Epidermal melanocyte (primary cell): ENCODE results near the gene FASN.

Experiments used
- DNase-seq: peaks from one replicate; pipeline ENCODE4 v3.0.0; 2011; ENCODE audit warnings: low spot score; ENCODE audit not compliant: insufficient read length

Gene FASN

GRCh38 chr17:82088838-82089722 lies 9.0 kb downstream of the FASN start:
- DNase-seq, result no peak

DNA sequence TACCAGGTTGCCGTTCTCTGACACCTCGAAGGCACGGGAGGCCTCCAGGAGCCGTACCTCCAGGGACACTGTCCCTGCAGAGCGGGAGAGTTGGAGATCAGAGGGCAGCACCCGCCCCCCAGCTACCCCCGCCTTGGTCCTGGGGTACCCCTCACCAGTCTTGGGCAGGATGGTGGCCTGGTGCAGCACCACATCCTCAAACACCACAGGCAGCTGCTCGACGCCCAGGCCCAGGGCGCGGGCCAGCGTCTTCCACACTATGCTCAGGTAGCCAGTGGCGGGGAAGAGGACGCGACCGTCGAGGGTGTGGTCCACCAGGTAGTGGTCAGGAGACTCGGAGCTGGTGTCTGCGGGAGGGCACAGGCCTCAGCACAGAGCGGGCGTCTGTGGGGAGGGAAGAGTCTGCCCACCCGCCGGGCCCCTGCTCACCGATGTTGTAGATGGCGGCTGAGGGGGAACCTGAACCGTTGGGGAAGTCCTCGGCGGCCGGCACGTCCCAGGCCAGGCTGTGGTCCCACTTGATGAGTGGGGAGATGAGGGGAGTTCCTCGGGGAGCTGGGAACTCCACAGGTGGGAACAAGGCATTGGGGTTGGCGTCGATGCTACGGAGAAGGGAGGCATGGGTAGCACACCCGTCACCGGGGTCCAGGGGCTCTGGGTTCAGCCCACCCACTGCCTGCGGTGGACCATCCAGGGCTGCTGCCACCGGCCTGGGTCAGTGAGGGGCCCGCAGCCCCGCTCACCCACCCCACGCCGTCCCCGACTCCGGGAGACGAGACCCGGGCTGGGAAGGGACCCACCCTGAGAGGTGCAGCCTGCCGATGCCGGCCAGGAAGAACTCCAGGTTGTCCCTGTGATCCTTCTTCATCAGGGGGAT lies 9.8 kb downstream of the FASN start:
- no peak for DNase-seq

- no peak for DNase-seq
Measured at GRCh38 chr17:82086941-82087906, 10.8 kb downstream of the FASN start.

- no peak for DNase-seq
Measured at GRCh38 chr17:82085931-82086764, 11.9 kb downstream of the FASN start.

DNA sequence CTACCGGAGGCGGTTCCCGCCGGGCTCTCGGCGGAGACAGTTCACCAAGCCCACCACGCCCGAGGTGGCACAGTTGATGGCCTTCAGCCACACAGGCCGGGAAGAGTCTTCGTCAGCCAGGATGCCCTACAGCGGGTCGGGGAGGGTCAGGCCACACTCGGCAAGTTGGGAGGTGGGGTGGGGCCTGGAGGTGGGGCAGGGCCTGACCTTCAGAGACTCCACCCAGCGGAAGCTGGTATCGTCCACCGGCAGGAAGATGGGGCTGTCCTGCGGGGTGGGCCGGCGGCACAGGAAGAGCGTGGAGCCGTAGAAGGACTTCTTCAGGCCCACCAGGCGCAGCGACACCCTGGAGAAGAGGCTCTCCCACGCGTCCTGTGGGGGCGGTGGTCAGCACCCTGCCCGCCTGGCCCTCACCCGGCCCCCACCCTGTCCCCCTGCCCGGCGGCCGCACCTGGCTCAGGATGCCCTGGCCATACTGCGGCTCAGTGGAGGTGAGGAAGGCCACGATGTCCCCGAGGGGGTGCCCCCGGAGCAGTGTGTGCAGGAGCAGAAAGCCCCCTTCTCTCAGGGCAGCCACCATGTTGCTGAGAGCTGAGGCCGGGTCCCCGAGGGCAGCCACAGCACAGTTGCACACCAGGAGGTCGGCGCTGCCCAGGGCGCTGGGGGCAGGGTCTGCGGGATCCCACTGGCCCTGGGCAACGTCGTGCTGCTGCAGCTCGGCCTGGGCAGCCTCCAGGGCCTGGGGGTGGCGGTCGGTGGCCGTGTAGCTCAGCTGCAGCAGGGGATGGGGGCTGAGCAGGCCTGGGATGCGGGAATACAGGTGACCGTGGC lies 12.8 kb downstream of the FASN start:
- no peak for DNase-seq

DNA sequence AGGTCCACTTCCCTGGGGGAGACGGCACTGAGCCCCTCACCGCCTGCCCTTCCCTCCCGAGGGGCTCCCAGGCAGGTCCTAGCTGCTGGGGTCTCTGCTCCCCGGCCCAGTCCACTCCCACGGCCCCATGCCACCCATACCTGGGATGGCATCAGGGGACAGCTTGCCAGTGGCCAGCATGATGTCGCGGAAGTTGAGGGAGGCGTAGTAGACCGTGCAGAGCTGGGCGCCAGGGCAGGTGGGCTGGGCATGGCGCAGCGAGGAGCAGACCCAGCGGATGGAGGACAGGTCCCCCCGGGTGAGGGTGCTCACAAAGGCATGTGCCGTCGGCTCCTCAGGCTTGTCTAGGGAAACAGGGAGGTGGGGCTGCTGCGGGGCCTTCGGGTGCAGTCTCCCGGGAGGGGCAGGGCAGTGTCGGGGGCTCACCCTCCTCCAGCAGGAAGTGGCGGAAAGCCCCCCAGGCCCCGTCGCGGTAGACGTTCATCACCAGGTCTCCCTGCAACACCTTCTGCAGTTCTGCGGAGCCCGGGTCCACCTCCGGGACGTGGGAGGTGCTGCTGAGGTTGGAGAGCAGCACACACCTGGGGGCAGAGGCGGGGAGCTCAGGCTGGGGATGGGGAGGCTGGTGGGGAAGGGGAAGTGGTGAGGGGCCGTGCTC lies 13.5 kb downstream of the FASN start:
- DNase-seq, result no peak

DNA sequence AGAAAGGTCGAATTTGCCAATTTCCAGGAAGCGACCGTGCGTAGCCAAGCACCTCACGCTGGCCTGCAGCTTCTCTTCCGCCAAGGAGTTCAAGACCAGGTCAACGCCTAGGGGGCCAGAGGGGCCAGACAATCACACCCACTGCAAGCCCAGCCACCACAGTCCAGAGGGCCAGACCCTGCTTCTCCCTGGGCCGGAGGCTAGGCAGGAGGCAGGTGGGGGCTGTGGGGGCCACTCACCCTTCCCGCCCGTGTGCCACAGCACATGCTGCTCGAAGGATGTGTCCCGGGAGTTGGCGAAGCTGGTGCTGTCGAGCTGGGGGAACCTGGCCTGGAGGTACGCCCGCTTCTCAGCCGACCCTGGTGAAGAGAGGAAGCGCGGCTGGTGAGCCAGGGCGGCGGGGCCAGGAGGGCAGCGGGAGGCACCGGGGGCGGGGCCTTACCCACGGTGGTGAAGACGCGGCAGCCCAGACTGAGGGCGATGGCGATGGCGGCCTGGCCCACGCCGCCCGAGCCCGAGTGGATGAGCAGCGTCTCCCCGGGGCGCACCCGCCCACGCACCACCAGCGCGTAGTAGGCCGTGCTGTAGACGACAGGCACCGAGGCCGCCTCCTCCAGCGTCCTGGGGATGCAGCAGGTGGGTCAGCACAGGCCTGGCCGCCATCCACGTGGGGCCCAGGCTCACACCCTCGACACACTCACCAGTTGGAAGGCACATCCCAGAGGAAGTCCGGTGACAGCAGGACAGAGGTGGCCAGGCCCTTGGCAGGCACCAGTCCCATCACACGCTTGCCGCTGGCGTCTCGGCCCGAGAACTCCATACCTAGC lies 14.3 kb downstream of the FASN start:
- no peak for DNase-seq

DNA sequence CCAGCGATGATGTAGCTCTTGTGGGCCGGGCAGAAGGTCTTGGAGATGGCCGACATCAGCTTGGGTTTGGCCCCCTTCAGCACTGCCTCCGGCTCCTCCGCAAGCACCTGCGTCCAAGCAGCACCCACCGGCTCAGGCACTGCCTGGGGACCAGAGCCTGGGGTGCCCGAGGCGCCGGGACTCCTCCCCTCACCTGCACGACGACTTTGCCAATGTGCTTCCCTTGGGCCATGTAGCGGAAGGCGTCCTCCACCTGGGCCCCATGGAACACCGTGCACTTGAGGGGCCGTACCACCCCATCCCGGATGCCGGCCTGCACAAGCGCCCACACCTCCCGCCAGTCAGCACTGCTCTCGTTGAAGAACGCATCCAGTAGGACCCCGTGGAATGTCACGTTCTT lies 15.0 kb downstream of the FASN start:
- DNase-seq, result no peak

GRCh38 chr17:82082456-82082855 lies 15.6 kb downstream of the FASN start:
- DNase-seq, result no peak

DNA sequence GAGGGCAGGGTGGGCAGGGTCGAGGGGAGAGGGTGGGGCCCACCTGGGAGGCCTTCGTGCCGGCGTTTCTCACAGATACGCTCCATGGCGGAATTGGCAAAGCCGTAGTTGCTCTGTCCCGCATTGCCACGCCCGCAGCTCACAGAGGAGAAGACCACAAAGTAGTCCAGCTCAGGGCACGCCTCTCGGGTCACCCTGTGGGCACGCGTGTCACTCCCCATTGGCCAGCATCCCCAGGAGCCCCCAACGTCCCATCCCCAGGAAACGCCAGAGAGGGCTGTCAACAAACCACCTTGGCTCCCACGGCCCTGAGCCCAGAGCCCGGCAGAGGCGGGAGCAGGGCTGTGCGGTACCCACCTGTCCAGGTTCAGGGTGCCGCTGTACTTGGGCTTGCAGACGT lies 16.1 kb downstream of the FASN start:
- DNase-seq, result no peak

GRCh38 chr17:82081546-82081945 lies 16.5 kb downstream of the FASN start:
- DNase-seq, result no peak

DNA sequence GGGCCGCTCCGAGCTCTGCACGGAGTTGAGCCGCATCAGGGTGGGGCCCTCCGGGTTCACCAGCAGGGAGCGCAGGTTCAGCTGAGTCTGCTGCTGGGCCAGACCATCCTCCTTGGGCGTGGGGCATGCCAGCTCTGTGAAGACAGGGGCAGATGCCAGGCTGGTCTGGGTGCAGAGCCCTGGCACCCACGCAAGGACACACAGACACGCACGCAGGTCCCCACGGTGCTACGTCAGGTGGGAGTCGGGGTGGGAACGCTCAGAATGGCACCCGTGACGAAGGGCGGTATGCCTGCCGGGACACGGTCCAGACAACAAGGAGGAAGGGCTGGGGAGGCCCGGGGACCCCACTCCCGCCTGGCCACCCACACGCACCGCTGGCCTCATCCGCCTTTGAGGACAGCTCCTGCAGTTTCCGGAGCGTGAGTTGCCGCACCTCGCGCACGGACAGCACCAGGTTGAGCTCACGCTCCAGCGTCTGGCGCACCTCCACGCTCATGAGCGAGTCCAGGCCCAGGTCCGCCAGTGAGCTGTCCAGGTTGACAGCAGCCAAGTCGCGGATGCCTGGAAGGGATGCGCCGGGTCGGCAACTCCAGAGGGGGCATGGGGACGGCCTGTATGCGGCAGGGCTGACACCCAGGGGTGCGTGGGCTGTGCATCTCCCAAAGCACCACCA lies 17.1 kb downstream of the FASN start:
- DNase-seq, result no peak

DNA sequence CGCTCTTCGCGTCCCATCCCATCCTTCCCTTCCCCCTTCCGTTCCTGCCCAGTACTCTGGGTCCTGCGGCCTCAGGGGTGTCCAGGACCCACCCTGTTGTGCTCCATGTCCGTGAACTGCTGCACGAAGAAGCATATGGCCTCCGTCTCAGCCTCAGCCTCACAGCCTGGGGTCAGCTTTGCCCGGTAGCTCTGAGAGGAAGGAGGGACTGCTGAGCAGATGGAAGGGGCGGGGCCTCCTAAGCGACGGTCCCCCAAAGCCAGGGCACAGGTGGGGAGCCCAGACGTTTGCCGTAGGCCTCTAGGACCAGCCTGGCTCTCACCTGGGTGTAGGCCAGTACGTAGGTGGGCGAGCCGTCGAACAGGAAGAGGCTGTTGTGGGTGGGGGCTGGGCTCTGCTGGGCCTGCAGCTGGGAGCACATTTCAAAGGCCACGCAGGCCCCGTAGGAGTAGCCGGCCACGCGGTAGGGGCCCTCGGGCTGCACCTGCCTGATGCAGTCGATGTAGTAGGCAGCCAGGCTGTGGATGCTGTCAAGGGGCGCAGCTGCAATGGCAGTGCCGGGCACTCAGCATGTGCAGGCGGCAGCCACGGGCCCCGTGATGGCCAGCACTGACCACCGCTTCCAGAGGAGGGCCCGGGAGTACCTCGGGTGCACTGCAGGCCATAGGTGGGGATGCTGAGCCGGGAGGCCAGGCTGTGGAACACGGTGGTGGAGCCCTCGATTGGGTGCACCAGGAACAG lies 17.8 kb downstream of the FASN start:
- no peak for DNase-seq

DNA sequence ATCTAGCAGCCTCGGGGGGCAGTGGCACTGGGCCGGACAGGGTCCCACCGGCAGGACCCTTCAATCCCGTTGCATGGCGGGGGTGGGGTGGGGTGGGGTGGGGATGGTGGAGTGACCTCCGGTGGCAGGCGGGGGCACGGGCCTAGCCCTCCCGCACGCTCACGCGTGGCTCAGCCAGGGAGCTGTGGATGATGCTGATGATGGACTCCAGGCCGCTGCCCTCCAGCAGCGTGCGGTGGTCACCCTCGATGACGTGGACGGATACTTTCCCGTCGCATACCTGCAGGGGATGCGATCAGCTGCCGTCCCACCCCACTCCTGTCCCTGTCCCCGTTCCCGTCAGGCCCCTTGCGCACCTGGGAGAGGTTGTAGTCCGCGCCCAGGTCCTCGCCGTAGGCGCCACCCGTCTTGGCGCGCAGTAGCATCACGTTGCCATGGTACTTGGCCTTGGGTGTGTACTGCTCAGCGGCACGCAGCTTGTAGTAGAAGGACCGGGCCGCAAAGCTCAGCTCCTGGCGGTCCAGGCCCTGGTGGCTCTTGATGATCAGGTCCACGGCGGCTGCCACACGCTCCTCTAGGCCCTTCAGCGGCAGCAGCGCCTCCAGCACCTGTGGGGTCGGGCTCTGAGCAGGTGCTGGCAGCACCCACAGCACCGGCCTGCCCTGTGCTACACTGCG lies 18.9 kb downstream of the FASN start:
- no peak for DNase-seq

GRCh38 chr17:82078433-82078832 lies 19.6 kb downstream of the FASN start:
- no peak for DNase-seq
